GM18861 (cell line): ENCODE results near the gene SEC61A2.
"Not testable (repeated sequence)": the region's sequence is repeated elsewhere in the genome, so short reads cannot be mapped to it uniquely, and the experiment has no call there.

Experiments
- ATAC-seq: cut with Tn5 transposase; IDR thresholded peaks from one replicate; pipeline ENCODE4 v1.9.1; 2021; ENCODE audit not compliant: unreplicated experiment

SEC61A2 gene

DNA sequence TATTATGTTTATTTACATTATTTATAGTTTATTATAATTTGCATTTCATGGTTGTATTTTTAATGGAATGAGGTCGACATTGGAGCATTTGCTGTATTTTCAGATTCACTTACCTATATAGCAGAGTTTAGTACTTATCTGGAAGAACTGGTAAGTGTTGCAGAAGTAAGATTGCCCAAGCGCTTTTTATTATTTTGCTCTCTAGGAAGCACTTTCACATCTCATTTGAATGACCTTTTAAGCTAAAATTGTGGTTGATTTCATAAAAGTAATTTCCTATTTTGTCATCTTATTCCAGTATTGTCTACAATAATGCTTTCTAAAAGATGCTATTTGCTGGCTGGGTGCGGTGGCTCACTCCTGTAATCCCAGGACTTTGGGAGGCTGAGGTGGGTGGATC, 28.6 kb downstream of the SEC61A2 start:
- no peak for ATAC-seq

DNA sequence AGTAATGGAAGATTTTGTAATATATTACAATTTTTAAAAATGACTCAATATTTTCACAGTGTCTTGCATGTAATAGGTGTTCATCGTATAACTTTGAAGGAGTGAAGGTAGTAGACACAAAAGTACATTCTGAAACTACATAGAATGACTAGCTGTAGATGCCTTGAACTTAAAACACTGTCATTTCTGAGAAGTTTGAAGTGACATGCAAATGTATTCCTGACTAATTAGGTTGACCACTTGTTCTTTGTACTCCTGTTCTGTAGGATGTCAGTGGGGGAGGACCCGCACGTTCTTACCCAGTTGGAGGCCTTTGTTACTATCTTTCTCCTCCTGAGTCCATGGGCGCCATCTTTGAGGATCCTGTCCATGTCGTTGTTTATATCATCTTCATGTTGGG, 31.2 kb downstream of the SEC61A2 start:
- ATAC-seq: no peak

DNA sequence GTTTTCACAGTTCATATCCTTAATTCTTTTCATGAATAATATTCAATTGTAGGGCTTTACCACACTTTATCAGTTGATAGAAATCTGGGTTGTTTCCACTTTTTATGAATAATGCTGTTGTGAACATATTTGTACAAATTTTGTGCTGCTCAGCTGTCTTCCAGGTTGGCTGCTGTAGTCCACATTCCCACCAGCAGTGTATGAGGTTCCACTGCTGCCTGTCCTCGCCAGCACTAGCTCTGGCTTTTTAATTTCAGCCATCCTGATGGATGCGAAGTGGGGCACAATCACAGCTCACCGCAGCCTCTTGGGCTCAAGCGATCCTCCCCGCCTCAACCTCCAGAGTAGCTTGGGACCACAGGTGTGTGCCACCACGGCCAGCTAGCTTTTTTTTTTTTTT, 33.5 kb downstream of the SEC61A2 start:
- no peak for ATAC-seq

DNA sequence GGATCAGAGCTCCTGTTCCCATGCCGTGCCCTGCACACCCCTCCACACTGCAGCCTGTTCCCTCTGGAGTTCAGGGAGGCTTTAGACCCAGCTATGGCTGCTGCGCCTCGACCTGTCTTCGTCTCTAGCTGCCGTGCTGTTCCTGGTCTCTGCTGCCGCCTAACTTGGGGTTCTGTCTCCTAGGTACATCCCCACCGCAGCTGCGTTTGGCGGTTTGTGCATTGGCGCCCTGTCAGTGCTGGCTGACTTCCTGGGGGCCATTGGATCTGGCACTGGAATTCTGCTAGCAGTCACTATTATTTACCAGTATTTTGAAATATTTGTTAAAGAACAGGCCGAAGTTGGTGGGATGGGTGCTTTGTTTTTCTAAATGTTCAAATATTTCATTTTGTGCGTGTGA, 34.6 kb downstream of the SEC61A2 start:
- no peak for ATAC-seq

DNA sequence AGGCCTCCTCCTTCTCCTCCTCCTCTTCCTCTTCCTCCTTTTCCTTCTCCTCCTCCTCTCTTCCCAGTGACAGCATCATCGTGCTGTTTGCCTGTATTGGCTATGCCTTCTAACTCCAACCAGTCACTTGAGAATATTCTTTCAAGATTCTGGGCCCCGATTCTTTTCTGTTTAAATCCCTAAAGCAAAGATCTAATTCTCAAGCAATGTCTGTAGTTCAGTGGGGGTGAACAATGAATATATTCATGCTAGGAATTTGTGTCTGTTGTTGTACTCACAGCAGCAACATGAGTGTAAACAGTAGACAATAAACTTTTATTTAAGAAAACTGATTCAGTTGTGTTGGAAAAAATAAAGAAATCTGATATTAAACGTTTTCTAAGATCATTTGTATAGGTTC, 35.6 kb downstream of the SEC61A2 start:
- no peak for ATAC-seq

DNA sequence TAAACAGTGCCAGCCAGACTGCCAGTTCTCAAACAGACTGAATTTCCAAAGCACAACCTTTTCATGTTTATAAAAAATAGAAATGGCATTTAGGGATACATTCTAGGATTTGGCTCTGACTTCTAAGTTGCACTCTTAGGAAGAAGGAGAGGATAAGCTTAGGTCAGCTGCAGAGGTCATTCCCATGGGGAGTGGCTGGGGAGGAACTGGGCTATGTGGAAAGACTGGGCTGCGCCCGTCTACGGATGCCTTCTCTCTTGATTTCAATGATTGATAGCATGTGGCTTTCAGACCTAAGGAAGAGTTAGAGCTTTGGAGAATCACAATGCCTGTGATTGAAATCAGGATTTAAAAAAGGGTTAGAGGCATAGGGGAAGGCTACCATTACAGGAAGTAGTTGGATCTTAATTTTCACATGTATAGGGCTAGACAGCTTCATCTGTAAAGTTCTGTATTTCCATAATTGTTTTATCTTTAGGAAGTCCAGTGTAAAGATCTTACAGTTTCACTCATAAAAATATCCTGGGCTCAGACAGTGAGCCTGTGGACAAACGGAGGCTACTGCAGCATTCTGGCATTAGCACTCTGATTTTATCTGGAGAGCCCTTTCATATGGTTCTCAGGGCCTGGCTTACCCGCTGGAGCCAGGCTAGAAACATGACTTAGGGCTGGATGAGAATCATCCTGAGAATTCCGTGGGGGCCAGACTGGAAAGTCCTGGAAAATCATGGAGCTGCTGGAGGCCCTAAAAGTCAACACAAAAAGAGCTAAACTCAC, 36.7 kb downstream of the SEC61A2 start:
- ATAC-seq: no peak

DNA sequence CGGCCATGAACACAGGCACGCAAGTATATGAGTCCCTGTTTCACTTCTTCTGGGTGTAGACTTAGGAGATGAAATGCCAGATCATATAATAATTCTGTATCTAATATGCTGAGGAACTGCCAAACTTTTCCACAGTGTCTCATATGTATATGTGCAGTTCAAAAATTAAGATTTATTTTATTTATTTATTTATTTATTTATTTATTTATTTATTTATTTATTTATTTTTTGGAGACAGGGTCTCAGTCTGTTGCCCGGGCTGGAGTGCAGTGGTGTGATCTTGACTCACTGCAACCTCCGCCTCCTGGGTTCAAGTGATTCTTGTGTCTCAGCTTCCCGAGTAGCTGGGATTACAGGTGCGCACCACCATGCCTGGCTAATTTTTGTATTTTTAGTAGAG, 42.0 kb downstream of the SEC61A2 start:
- not testable (repeated sequence) for ATAC-seq

DNA sequence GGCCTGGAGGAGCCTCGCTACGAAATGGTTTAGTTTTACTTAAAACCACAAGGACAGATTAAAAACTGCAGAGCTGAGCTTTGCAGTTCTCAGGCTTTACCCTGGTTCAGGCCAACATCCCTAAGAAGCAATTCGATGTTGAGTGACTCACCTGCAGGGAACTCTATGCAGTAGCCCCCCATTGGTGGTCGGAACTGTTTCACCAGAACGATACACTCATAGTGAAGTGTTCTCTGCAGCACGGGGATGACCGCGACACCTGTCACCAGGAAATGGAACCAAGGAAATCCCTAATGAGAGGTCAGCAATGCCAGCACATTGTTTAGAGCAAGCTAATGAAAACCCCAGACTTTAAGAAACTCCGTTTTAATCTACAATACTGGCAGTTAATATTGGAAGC, 48.2 kb downstream of the SEC61A2 start:
- ATAC-seq: no peak

DNA sequence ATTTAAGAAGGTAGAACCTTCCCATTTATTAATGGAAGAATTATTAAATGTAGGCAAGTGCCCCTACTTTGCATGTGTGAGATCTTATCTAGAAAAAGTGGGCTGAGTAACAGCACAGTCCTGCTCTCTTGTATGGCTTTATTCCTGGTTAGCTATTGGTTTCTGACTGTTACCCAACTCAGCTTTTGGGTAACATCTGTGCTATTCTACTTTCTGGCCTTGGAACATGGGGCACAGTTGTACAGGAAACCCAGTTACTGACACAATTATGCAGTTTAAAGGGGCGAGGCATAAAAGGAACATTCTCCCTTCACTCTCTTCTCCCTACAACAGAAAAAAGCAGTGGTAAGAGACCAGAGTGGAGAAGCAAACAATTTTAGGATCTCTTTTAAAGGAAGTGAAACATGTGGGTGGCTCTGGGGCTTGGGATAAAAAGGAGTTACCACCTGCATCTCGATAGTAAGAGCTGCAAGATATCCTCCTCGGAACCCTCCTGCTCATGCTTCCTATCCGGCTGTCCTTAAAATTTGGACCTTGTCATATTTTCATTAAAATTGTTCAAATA, 50.2 kb downstream of the SEC61A2 start:
- no peak for ATAC-seq

DNA sequence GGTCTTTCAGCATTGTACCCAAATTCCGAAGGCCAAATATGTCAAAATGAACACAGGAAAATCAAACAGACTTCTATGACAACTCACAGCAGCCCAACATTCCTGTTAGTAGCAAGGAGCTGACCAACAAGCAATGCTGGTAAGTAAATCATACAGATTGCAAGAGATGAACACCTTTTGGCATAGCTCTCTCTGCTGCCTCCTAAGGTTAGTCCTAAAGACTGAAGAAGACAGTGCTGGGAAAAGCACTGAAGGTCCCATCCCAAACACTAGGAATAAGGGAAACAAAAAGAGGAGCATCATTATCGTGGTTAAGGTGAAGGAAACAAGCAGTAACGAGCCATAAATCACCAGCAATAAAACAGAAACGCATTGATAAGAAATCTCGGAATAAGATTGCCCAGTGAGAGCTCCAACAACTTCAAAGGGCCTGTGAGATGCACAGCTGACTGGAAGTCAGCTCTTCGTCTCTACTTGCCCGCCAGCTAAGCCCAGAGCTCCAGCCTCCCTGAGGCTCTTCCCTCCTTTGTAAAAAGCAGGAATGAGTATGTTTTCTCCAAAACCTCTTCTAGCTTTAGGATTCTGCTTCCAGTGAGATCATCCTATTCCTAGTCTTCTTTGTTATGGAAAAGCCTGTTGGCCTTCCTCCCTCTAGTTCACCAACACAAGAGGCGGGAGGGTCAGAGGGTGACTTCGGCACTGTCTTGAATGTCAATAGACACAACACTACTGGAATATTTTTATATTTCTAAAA, 50.9 kb downstream of the SEC61A2 start:
- ATAC-seq: no peak

DNA sequence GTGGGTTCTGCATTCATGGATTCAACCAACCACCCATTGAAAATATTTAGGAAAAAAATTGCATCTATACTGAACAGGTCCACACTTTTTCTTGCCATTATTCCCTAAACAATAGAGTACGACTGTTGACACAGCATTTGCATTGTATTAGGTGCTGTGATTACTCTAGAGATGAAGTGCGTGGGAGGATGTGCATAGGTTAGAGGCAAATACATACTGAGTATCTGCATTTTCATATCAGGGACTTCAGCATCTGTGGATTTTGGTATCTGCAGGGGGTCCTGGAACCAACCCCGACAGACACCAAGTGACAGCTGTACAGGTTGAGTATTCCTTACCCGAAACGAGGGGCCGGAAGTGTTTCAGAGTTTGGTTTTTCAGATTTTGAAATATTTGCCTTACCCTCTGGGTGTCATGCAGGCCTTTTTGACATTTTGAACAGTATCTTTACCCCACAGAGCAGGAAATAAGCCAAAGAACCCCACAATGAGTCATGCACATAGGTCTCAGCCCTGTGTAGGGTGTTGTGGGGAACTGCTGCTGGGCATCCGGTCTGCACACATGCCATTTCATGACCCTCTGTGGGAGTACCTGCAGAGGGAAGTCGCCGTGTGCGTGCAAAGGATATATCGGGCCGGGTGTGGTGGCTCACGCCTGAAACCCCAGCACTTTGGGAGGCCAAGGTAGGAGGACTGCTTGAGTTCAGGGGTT, 51.7 kb downstream of the SEC61A2 start:
- ATAC-seq: no peak

DNA sequence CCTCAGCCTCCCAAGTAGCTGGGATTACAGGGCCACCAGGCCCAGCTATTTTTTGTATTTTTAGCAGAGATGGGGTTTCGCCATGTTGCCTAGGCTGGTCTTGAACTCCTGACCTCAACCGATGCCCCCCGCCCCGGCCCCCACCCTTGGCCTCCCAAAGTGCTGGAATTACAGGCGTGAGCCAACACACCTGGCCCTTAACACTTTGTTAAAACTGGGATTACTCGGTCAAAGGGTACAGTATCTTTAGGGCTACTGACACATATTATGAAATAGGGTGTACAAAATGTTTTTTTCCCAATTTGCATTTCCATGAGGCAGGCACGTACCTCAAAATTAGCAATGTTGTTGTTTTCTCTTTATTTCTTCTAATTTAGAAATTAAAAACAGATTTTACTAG, 54.7 kb downstream of the SEC61A2 start:
- ATAC-seq: no peak

DNA sequence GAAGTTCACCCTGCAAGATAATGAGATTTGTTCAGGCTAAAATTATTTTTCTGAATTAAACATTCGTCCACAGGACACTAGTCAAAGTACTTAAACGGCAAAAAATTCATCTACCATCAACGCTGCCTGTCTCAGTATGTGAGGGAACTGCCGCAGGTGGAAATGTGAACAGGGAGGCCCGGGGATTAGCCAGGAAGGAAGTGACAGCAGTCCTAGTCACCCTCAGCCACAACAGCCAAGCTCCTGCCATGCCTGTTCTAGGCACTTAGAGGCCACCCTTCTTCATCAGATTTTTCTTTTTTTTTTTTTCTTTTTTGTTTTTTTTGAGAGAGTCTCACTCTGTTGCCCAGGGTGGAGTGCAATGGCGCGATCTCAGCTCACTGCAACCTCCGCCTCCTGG, 56.8 kb downstream of the SEC61A2 start:
- no peak for ATAC-seq

DNA sequence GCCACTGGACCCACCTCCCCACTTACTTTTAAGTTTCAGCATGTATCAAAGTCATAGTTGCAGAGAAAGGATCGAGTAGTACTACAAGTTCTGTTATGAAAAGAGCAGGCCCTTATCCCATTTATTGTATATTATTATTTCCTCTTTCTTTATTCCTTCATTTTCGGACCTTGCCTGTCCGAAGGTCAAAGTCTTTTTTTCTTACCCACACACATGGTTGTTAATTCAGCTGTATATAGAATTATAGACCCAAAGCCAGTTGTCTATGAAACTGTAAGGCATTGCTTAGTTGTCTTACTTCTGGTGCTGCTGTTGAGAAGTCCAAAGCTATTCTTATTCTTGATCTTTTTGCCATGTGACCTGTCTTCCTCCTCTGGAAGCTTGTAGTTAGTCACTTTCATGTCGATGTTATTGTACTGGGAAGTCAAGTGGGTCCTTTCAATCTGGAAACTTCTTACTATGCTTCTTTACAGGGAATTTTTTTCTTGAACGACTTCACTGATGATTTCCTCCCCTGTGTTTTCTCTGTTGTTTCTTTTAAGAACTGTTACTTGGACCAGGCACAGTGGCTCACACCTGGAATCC, 57.9 kb downstream of the SEC61A2 start:
- ATAC-seq: no peak

DNA sequence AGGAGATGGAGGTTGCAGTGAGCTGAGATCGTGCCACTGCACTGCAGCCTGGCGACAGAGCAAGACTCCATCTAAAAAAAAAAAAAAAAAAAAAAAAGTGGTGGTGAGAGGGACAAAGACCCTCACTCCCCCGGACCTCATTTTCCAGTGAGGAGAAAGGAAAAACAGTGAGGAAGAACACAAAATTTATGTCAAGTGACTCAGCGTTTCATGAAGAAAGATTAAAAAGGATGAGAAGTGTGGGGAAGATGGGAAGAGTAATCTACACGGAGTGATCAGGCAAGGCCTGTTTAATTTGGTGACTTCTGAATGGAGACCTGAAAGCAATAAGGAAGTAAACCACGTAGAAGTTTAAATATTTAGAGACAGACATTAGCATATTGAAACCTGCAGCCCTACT, 59.2 kb downstream of the SEC61A2 start:
- ATAC-seq: no peak

DNA sequence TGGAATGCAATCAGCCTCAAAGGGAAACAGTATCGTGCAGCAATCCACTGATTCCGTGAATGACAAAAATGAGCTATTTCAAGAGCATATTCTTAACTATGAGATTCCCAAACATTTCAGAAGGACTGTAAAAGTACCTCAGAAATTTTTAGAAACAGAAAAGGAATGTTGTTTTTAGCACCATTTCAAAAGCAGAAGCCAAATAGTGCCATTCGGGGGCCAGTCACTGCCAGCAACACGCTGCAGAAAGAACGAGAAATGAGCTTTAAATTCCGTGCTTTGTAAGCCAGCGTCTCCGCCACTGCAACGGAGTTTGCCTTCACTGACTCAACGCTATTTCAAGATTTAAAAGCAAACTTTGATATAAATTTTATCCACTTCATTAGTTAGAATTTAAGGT, 59.9 kb downstream of the SEC61A2 start:
- no peak for ATAC-seq

DNA sequence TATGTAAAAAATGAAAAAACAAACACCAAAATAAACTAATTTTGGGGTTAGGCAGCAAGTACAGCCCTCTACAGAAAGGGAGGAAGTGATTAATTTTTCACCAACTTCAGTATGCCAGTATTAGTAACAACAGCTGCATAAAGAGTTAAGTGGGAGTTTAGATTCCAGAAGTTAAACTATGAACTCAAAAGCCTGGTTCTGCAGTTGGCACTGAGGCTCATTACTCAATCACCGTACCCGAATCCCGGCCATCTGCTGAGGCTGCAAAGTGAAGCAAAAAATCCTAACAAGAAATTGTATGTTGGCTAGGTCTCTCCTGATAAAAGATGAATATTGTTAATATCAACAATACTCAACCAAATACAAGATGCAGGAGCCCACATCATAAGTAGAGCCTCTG, 62.2 kb downstream of the SEC61A2 start:
- no peak for ATAC-seq

DNA sequence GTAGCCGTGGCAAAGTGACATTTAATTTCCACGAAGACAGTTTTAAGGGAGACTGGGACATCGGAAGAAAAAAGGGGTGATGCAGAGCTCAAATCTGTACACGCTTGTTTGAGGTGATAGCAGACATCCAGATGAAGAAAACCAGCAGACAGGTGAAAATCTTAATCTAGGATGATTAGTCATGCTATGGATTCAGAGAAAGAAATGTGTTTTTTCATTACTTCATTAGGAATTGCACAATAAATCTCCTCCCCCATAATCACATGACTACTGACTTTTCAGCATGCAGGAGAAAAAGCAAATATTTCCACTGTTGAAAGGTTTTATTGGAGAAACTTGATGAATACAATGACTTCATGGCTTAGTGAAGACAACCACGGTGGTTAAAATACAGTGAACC, 63.7 kb downstream of the SEC61A2 start:
- ATAC-seq: no peak

DNA sequence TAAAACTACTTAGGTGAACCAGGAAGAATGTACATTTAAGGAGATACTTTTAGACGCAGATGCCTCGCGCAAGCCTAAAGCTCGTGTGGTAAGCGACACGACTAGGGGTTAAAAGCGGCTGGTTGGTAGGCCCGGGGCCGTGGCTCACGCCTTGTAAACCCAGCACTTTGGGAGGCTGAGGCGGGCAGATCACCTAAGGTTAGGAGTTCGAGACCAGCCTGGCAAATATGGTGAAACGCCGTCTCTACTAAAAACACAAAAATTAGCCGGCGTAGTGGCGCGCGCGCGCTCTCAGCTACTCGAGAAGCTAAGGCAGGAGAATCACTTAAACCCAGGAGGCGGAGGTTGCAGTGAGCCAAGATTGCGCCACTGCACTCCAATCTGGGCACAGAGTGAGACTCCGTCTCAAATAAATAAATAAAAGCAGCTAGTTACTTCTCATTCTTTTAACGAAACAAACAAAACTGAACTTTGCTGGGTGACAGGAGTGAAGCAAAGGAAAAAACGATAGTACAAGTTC, 65.3 kb downstream of the SEC61A2 start:
- ATAC-seq: no peak

DNA sequence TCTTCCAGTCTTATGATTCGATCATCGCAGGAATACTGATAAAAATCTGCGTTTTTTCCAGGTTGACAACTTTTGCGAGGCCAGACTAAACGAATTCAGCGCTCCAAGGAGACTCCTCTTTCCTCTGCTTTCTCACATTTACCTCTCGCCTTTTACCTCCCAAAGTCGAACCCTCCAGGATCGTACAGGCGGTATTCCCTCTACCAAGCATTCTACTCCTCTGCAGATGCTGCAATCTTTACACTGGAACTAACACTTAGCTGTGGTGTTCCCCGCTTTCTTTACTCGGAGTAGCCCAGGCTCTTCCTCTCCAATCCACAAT, 65.8 kb downstream of the SEC61A2 start:
- ATAC-seq: no peak
